GM19452 (cell line): Measurements from ENCODE around the gene LPP.

ENCODE experiments used
- ATAC-seq: cut with Tn5 transposase; IDR thresholded peaks from one replicate; pipeline ENCODE4 v1.9.1; 2021; ENCODE audit not compliant: unreplicated experiment

LPP gene

GRCh38 chr3:188840290-188840689, 686.3 kb downstream of the LPP start:
- no peak for ATAC-seq

GRCh38 chr3:188841906-188842305, 687.9 kb downstream of the LPP start:
- no peak for ATAC-seq

- ATAC-seq = no peak
These were observed 688.7 kb downstream of the LPP start for GRCh38 chr3:188842639-188843038.

GRCh38 chr3:188844096-188844495, 690.1 kb downstream of the LPP start:
- ATAC-seq = no peak

- ATAC-seq = no peak
These were observed 691.6 kb downstream of the LPP start for GRCh38 chr3:188845514-188845913.

- no peak for ATAC-seq
These were observed 695.0 kb downstream of the LPP start for GRCh38 chr3:188848947-188849346.

GRCh38 chr3:188853856-188854771, 700.2 kb downstream of the LPP start:
- no peak for ATAC-seq

GRCh38 chr3:188854772-188855149, 700.8 kb downstream of the LPP start:
- no peak for ATAC-seq

- no peak for ATAC-seq
These were observed 701.7 kb downstream of the LPP start for GRCh38 chr3:188855675-188856074.

GRCh38 chr3:188860147-188860546, 706.2 kb downstream of the LPP start:
- ATAC-seq = no peak

GRCh38 chr3:188861842-188862744, 708.1 kb downstream of the LPP start:
- no peak for ATAC-seq

GRCh38 chr3:188863999-188864406, 710.0 kb downstream of the LPP start:
- no peak for ATAC-seq

GRCh38 chr3:188867691-188868265, 713.8 kb downstream of the LPP start:
- no peak for ATAC-seq

GRCh38 chr3:188868803-188869202, 714.8 kb downstream of the LPP start:
- no peak for ATAC-seq

- no peak for ATAC-seq
These were observed 715.7 kb downstream of the LPP start for GRCh38 chr3:188869628-188870027.

GRCh38 chr3:188870431-188870830, 716.5 kb downstream of the LPP start:
- no peak for ATAC-seq

GRCh38 chr3:188874576-188874975, 720.6 kb downstream of the LPP start:
- no peak for ATAC-seq

- no peak for ATAC-seq
These were observed 721.5 kb downstream of the LPP start for GRCh38 chr3:188875413-188875812.

GRCh38 chr3:188876370-188876769, 722.4 kb downstream of the LPP start:
- no peak for ATAC-seq

GRCh38 chr3:188877381-188877780, 723.4 kb downstream of the LPP start:
- no peak for ATAC-seq

- no peak for ATAC-seq
These were observed 724.1 kb downstream of the LPP start for GRCh38 chr3:188878076-188878475.
